AML-193 (cell line): ENCODE results near the gene TSKU.
"Not testable (repeated sequence)": the region's sequence is repeated elsewhere in the genome, so short reads cannot be mapped to it uniquely, and the experiment has no call there.

Experiments used
- DNase-seq, 2 experiments: peaks; one replicate each; lab custom pipeline; 2025; lab: John Stamatoyannopoulos, UW

The TSKU gene

DNA sequence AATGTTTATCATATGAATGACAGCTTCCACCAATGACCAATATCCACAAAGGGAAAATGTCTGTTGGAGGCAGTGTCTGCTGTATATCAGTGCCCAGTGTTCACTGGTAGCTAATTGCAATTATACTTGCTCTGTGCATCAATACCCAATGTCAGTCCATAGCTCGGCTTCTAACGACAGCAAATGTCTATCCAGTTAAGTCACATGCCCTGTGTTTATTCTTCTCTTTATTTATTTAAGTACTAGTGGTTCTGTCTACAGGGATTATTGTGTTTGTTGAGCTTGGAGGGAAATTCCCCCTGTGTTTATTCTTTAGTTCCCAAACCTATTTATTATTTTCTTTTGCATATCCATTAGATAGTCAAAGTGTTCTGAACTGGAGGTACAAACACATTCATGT, 18.6 kb downstream of the TSKU start:
- no peak for DNase-seq

- DNase-seq = no peak
Observed at GRCh38 chr11:76802151-76802550, 19.0 kb downstream of the TSKU start.

DNA sequence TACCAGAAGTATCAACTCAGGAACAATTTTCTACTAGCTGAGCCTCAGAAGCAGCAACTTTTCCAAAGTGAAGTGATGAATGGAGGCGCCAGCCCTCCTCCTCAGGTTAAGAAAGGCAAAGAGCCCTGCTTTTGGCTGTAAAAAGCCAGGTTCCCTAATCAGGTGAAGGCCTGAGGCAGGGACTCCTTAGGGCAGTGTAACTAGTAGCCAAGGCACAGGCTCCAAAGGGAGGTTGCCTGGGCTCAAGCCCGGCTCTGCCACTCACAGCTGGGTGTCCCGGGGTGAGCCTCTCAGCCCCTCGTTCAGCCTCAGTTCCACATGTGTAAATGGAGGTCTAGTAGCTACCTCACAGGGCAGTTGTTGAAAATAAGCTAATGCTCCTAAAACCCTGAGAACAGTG, 19.5 kb downstream of the TSKU start:
- no peak for DNase-seq

- no peak for DNase-seq
Observed at GRCh38 chr11:76803023-76803422, 19.9 kb downstream of the TSKU start.

- DNase-seq = no peak
Observed at GRCh38 chr11:76803811-76804600, 20.9 kb downstream of the TSKU start.

GRCh38 chr11:76805206-76805913, 22.2 kb downstream of the TSKU start:
- DNase-seq = no peak

GRCh38 chr11:76806131-76806530, 23.0 kb downstream of the TSKU start:
- no peak for DNase-seq

- no peak for DNase-seq
Observed at GRCh38 chr11:76806608-76807205, 23.6 kb downstream of the TSKU start.

DNA sequence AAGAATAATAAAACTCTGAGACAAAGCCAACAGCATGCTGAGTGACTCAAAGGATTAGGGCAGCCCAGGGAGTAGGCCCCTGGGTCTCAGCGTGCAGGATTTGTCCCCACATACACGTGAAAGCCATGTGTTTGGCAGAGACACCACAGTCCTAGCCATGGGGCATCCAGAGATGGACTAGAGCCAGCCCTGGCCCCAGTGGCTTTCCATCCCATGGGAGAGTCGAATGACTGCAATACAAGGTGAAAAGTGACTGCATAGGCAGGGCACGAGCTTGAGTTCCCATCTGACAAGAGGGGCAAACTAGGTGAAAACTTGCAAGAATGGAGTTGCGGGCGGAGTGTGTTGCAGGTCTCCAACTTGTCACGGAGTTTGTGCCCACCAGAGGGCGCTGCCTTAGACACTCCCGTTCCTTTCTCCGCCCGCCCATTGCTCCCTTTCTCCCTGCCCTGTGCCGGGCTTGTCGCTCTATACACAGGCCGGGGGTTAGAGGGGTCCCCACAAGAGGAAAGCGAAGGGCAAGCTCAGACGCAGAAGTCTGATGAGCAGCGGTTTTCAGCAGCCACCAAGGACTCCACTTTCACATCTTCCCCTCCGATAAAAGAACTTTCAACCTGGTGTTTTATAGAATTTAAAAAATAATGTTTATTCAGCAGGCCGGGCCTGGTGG, 24.2 kb downstream of the TSKU start:
- DNase-seq = peak; percentile 64 to 71

- no peak for DNase-seq
Observed at GRCh38 chr11:76808171-76808570, 25.0 kb downstream of the TSKU start.

GRCh38 chr11:76808996-76809395, 25.8 kb downstream of the TSKU start:
- DNase-seq = no peak

GRCh38 chr11:76810151-76810853, 27.1 kb downstream of the TSKU start:
- DNase-seq = peak; percentile 56 to 60

DNA sequence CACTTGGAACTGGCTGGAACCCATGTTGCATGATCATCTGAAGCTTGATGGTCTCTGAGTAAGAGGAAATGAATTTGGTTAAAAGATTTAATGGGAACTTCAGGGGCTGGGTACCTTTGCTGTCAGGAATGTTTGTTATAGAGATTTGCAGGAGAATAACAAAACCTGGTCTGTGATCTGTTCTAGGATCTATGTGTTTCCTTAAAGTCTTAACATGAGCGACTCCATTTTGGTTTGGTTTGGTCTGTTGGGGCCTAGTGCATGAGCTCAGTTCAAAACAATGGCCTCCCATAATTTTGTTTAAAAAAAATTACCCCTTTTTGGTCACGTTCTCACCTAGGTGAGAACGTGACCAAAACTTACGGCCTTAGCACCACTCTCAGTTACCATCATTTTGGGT, 28.1 kb downstream of the TSKU start:
- DNase-seq = no peak

DNA sequence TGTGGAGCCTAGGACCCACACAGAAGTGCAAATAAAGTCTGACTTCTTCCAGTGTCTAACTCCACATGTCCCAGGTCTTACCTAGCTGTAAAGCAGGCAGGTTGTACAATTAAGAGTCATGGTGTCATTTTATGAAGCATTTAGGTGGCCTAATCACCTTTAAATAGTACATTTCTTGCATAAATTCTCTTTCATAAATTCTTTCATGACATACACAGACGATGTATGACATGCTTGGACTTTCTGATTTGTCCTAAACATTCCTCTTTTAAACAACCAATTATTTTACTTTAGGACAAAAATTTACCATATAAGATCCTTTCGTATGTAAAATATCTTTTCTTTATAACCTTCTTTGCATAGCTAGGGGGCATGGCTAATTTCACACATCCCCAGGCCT, 31.3 kb downstream of the TSKU start:
- no peak for DNase-seq

DNA sequence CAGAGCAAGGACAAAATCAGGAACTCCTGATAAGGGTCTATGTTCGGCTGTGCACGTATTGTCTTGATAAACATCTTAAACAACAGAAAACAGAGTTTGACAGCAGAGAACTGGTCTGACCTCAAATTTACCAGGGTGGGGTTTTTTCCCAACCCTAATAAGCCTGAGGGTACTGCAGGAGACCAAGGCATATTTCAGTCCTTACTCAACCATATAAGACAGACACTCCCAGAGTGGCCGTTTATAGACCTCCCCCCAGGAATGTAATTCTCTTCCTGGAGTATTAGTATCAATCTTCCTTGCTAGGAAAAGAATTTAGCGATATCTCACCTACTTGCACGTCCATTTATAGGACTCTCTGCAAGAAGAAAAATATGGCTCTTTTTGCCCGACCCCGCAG, 32.5 kb downstream of the TSKU start:
- not testable (repeated sequence) for DNase-seq

DNA sequence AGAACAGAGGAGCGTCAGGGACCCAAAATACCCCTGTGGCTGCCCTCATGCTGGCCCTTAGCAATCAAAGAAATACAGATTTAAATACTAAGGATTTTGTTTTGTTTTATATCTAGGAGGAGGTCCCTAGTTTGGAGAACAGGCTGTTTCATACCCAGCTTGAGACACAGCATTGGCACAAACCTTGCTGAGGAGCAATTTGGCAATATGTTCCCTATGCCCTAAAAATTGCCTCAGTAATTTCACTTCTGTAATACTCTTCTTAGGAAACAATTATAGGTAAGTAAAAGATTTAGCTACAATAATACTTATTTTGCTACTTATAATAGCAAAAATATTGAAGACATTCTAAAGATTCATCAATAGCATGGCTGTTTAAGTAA, 37.0 kb downstream of the TSKU start:
- DNase-seq = no peak

GRCh38 chr11:76821396-76821795, 38.2 kb downstream of the TSKU start:
- not testable (repeated sequence) for DNase-seq

DNA sequence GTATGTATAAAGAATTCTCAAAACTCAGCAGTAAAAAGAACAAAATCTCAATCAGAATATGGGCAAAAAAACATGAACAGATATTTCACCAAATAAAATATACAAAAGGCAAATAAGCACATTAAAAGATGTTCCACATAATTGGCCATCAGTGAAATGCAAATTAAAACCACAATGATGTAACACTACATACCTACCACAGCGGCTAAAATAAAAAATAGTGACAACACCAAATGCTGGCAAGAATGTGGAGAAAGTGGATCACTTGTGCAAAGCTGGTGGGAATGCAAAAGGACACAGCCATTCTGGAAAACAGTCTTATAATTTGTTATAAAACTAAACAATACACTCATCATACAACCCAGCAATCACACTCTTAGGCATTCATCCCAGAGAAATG, 39.2 kb downstream of the TSKU start:
- DNase-seq = no peak

GRCh38 chr11:76823481-76824028, 40.4 kb downstream of the TSKU start:
- DNase-seq = peak in 1 of 2 experiments; percentile 15

DNA sequence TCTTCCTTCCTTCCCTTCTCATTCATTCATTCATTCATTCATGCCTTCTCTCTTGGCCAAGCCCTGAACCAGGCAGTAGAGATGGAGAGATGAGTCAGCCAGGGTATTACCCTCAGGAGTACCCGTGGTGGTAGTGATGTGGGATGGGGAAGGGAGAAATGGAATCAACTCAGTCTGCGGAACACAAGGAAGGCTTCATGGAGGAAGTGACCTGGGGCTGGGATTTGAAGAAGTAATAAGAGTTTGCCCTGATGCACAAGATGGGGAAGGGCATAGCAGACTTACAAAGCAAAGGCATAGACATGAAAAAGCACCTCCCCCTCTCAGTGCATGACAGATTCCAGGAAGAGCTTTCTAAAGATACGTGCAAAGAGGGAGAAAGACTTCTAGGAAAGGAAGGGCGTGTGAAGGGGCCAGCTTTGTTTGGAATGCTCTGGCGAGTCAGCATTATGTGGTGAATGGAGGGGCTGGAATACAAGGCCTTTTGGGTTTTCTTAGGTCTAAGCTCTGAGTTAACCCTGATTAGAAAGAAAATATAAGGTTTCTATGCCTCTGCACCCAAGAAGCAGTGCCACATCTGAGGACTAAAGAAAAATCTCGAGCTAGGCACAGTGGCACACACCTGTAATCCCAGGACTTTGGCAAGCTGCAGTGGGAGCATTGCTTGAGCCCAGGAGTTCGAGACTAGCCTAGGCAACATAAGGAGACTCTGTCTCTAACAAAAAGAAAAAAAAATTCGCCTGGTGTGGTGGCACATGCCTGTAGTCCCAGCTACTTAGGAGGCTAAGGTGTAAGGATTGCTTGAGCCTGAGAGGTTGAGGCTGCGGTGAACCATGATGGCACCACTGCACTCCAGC, 41.2 kb downstream of the TSKU start:
- DNase-seq = no peak
